HG02885 (cell line): ENCODE results near the gene MACF1.
"Not testable (repeated sequence)": the region's sequence is repeated elsewhere in the genome, so short reads cannot be mapped to it uniquely, and the experiment has no call there.

Experiments
- ATAC-seq: cut with Tn5 transposase; IDR thresholded peaks from one replicate; pipeline ENCODE4 v1.9.1; 2021; ENCODE audit warnings: mild to moderate bottlenecking; ENCODE audit not compliant: unreplicated experiment, poor library complexity

MACF1 gene

GRCh38 chr1:39208360-39208759 lies 3.9 kb downstream of the MACF1 start:
- ATAC-seq: not testable (repeated sequence)

- ATAC-seq: no peak
Measured at GRCh38 chr1:39210649-39211048, 6.2 kb downstream of the MACF1 start.

GRCh38 chr1:39212499-39212898 lies 8.0 kb downstream of the MACF1 start:
- ATAC-seq: no peak

- no peak for ATAC-seq
Measured at GRCh38 chr1:39213511-39214002, 9.1 kb downstream of the MACF1 start.

- ATAC-seq: no peak
Measured at GRCh38 chr1:39214021-39214713, 9.7 kb downstream of the MACF1 start.

- no peak for ATAC-seq
Measured at GRCh38 chr1:39214714-39214997, 10.2 kb downstream of the MACF1 start.

- ATAC-seq: peak; percentile 64
Measured at GRCh38 chr1:39214998-39215873, 10.7 kb downstream of the MACF1 start.

- ATAC-seq: no peak
Measured at GRCh38 chr1:39216771-39217170, 12.3 kb downstream of the MACF1 start.

GRCh38 chr1:39220891-39221870 lies 16.7 kb downstream of the MACF1 start:
- no peak for ATAC-seq

GRCh38 chr1:39224295-39224829 lies 19.9 kb downstream of the MACF1 start:
- ATAC-seq: no peak

- no peak for ATAC-seq
Measured at GRCh38 chr1:39226836-39227235, 22.3 kb downstream of the MACF1 start.

- ATAC-seq: no peak
Measured at GRCh38 chr1:39228252-39228651, 23.8 kb downstream of the MACF1 start.

- ATAC-seq: no peak
Measured at GRCh38 chr1:39229504-39229903, 25.0 kb downstream of the MACF1 start.

GRCh38 chr1:39230261-39231190 lies 26.0 kb downstream of the MACF1 start:
- ATAC-seq: no peak

GRCh38 chr1:39236971-39237370 lies 32.5 kb downstream of the MACF1 start:
- ATAC-seq: no peak

GRCh38 chr1:39238476-39238875 lies 34.0 kb downstream of the MACF1 start:
- no peak for ATAC-seq

GRCh38 chr1:39239968-39240367 lies 35.5 kb downstream of the MACF1 start:
- ATAC-seq: no peak

- no peak for ATAC-seq
Measured at GRCh38 chr1:39243302-39243701, 38.8 kb downstream of the MACF1 start.
